ENCODE results near the gene AGMO.

The AGMO gene

GRCh38 chr7:15326044-15326644 is 235.7 kb downstream of the AGMO start:
- peak; percentile 61 for TF ChIP-seq CTCF (IDR thresholded peaks at IDR 0.05; ENCODE audit: insufficient read depth, low read depth, low read length, missing control alignments)
- DNase-seq (ENCODE audit: low read depth) = peak; percentile 58
- no peak overlapping the region for H3K4me3 ChIP-seq (ENCODE audit: low read length)

GRCh38 chr7:15323550-15323949 is 238.3 kb downstream of the AGMO start:
- no peak for DNase-seq (ENCODE audit: low read depth)
- no peak for TF ChIP-seq CTCF (IDR thresholded peaks at IDR 0.05; ENCODE audit: insufficient read depth, low read depth, low read length, missing control alignments)
- no peak overlapping the region for H3K4me3 ChIP-seq (ENCODE audit: low read length)

GRCh38 chr7:15317215-15317614 is 244.6 kb downstream of the AGMO start:
- H3K4me3 ChIP-seq (ENCODE audit: low read length) = no peak overlapping the region
- no peak for DNase-seq (ENCODE audit: low read depth)
- TF ChIP-seq CTCF (IDR thresholded peaks at IDR 0.05; ENCODE audit: insufficient read depth, low read depth, low read length, missing control alignments) = no peak

GRCh38 chr7:15315678-15316077 is 246.1 kb downstream of the AGMO start:
- TF ChIP-seq CTCF (IDR thresholded peaks at IDR 0.05; ENCODE audit: insufficient read depth, low read depth, low read length, missing control alignments) = no peak
- no peak for DNase-seq (ENCODE audit: low read depth)
- H3K4me3 ChIP-seq (ENCODE audit: low read length) = no peak overlapping the region

- DNase-seq (ENCODE audit: low read depth) = no peak
- no peak overlapping the region for H3K4me3 ChIP-seq (ENCODE audit: low read length)
- TF ChIP-seq CTCF (IDR thresholded peaks at IDR 0.05; ENCODE audit: insufficient read depth, low read depth, low read length, missing control alignments) = no peak
These were observed 246.9 kb downstream of the AGMO start for GRCh38 chr7:15314922-15315321.

- H3K4me3 ChIP-seq (ENCODE audit: low read length) = no peak overlapping the region
- no peak for TF ChIP-seq CTCF (IDR thresholded peaks at IDR 0.05; ENCODE audit: insufficient read depth, low read depth, low read length, missing control alignments)
- no peak for DNase-seq (ENCODE audit: low read depth)
These were observed 248.5 kb downstream of the AGMO start for GRCh38 chr7:15313361-15313760.

- no peak overlapping the region for H3K4me3 ChIP-seq (ENCODE audit: low read length)
- DNase-seq (ENCODE audit: low read depth) = peak; percentile 51
- no peak for TF ChIP-seq CTCF (IDR thresholded peaks at IDR 0.05; ENCODE audit: insufficient read depth, low read depth, low read length, missing control alignments)
These were observed 251.9 kb downstream of the AGMO start for GRCh38 chr7:15309872-15310271.

Data from epithelial cell of esophagus (primary cell).